GM21515 (cell line): ENCODE results near the gene RHEX.
"Not testable (repeated sequence)": the region's sequence is repeated elsewhere in the genome, so short reads cannot be mapped to it uniquely, and the experiment has no call there.

Source experiments
- ATAC-seq: cut with Tn5 transposase; IDR thresholded peaks from one replicate; pipeline ENCODE4 v1.9.1; 2021; ENCODE audit not compliant: unreplicated experiment

RHEX gene

DNA sequence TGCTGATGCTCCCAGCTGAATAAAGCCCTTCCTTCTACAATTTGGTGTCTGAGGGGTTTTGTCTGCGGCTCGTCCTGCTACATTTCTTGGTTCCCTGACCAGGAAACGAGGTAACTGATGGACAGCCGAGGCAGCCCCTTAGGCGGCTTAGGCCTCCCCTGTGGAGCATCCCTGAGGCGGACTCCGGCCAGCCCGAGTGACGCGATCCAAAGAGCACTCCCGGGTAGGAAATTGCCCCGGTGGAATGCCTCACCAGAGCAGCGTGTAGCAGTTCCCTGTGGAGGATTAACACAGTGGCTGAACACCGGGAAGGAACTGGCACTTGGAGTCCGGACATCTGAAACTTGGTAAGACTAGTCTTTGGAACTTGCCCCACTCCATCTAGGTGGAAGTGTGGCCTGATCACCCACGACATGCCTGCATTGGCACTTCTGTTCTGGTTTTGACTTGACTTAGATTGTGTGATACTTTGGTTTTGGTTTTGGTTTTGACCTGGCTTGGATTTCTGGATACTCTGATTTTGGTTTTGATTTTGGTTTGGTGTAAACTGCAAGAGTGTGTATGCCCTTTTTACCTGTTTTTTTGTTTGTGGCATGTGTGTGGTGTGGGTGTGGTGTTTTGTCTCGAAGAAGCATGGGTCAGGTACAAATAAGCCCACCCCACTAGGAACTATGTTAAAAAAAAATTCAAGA lies at the start of gene RHEX:
Gene RHEX, plus strand, starts transcription at position 255 of the 692 bp plus-strand sequence. CDS start 44,656 bp downstream, outside the sequence.
- ATAC-seq = not testable (repeated sequence)

DNA sequence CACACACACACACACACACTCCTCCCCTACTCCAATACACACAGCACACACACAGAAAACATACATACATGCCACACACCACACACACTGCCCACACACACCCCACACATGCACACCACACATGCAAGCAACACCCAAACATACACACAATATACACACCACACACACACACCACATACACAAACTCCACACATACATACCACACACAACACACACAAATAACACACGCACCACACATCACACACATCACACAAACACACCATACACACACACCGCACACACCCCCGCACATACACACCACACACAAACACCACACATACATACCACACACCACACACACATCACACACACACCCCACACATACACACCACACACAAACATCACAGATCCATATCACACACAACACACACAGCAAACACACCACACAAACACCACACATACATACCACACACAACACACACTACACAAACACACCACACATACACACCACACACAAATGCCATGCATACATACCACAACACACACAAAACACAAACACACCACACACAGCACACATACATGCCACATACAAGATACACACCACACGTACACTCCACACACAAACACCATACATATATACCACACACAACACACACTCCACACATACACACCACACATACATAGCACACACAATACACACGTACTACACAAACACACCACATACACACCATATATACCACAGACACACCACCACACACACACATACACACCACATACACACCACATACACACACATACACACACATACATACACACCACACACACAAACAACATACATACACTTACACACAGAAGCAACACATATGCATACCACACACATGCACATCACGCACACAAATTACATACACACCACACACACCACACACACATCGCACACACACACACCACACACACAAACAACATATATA lies 48.8 kb upstream of the RHEX start:
- ATAC-seq = no peak

DNA sequence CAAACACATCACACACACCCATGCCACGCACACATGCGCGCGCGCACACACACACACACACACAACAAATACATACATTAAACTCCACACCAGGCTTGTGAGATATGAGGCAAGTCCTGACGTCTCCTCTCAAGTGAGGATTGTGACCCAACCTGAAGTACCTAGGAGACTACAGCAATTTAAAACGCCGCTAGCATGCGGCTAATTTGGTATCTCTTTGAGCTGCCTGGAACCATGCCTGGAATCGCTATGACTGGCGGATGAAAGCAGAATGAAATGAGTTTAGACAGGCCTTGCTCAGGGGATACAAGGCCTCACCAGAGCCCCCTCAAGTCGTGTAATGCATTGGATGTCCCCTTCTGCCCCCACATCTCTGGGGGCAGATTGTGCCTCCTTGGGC lies 48.1 kb upstream of the RHEX start:
- ATAC-seq = no peak

DNA sequence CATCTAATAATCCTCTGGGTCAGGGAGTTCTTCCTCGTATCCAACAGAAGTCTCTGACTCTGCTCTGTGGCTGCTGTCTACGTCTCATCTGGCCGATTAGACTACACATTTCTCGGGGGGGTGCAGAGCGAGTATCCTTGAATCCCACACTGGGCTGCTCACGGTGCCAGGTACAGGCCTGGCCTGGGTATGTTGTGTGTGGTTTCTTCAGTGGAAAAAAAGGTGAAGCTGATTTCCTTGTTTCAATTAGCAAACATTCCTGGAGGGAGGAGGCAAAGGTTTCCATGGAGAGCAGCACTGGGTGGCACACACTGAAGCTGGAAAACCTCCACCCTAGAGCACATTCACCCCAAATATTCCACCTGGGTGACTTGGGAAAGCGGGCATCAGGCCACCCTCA lies 47.7 kb upstream of the RHEX start:
- ATAC-seq = no peak

DNA sequence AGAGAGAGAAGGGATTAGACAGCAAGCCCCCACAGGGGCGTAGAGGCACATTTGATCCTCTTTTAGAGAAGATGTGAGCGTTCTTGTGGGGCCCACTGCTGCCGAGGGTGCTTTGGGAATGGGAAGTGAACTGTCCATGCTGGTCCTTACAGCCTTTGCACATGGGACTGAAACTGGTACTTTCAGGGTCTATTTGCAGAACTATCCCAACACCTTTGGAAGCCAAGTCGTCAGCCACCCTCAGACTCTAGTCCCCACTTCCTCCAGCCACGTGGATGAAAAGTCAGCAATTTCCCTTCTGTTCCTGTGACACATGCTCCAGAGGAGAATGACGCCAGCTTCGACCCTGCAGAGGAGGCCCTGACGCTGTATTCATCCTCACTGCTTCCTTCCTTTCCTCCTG lies 47.2 kb upstream of the RHEX start:
- no peak for ATAC-seq

DNA sequence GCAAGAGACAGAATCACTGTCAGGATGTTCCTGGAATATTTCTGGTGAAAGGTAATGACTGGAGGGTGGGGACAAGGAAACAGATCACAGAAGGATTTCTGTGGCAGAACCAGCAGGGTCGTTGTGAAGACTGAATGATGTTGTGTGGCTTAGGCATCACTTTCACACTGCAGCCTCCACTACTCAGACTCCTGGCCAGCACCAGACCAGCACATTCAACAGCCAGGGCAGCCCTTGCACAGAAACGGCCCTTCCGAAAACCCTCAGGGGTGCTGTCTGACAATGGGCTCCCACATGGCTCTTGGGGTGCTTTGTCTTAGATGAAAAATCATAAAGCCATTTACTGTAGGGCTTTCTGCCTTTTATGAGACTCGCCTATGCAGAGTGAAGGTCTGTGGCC lies 46.0 kb upstream of the RHEX start:
- no peak for ATAC-seq

DNA sequence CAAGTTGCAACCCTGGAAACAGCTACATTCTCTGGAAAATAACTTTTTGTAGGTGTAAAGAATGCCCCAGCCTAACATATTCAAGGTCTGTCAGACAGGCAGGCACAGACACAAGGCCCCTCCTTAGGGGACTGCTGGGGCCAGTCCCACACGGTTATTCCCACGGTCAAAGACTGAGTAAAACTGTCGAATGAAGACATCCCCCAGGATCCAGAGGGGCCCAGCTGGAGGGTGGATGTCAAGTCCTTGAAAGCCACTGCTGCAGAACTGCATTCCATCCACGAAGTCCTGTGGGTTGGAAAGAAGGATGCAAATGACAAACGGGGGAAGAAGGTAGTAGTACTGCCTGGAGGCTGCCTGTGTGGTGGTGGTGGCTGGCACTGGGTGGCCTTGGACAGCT lies 42.9 kb upstream of the RHEX start:
- ATAC-seq = no peak

DNA sequence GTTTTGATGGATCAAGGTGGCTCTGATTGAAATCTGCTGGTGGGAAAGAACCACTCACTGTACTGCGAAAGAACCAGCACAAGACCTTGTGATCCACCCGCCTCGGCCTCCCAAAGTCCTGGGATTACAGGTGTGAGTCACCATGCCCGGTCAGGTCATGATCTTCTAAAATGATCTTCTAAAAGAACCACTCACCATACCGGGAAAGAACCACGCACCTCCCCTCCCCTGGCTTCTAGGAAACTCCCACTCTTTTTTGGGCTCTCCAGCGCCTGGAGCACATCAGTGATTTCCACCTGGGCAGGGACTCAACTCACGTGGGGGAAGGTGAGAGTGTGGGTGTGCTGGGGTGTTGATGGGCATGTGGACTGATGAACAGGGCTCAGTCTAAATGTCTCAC lies 41.9 kb upstream of the RHEX start:
- ATAC-seq = no peak

GRCh38 chr1:206012086-206012859 lies 40.7 kb upstream of the RHEX start:
- ATAC-seq = peak; percentile 95

GRCh38 chr1:206013026-206013795 lies 39.8 kb upstream of the RHEX start:
- no peak for ATAC-seq

GRCh38 chr1:206014601-206015000 lies 38.4 kb upstream of the RHEX start:
- ATAC-seq = no peak

DNA sequence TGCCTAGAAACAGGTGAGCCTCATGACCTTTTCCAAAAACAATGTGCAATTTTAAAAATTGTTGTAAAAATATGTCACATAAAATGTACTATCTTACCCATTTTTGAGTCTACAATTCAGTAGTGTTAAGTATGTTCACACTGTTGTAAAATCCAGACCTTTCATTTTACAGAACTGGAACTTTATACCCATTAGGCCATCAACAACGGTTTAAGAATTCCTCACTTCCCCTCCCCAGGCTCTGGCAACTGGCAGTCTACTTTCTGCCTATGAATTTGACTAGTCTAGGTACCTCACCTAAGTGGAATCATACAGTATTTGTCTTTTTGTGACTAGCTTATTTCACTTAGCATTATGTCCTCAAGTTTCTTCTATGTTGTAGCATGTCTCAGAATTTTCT lies 37.9 kb upstream of the RHEX start:
- no peak for ATAC-seq

- ATAC-seq = no peak
Measured at GRCh38 chr1:206020393-206021007, 32.5 kb upstream of the RHEX start.

DNA sequence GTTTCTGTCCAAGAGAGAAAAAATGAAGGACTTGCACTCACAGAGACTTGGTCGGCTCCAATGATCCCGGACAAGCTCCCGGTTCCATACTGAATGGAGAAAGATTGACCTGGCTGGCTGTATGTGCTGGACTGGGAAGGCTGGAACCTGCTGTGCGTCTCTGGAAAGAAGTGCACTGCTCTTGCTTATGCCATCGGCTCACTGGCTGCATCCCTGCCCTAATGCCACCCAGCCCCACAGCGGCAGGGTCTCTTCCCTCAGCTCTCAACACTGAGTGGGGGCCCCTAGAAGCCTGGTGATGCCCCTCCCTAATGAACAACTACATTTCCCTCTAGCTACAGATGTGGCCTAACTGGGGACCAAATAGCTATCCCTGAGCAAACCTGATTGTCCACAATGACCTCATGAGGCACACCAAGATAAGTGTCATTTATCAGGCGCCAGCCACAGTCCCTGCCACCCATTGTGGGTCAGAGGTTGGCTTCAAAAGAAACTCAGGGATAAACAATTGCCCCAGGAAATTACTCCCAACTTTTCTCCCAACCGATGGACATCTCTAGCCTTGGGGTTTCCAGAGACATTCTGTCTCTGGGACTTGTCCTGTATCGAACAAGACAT lies 31.9 kb upstream of the RHEX start:
- no peak for ATAC-seq

- no peak for ATAC-seq
Measured at GRCh38 chr1:206021626-206022365, 31.2 kb upstream of the RHEX start.

- no peak for ATAC-seq
Measured at GRCh38 chr1:206022766-206023165, 30.2 kb upstream of the RHEX start.

GRCh38 chr1:206023695-206024094 lies 29.3 kb upstream of the RHEX start, which contains the start of gene CTSE:
Gene CTSE, minus strand, starts transcription at chr1:206023895. Its CDS starts 104 bp downstream, at chr1:206023791.
- ATAC-seq = no peak

GRCh38 chr1:206025283-206025820 lies 27.6 kb upstream of the RHEX start:
- no peak for ATAC-seq

- no peak for ATAC-seq
Measured at GRCh38 chr1:206029484-206029883, 23.5 kb upstream of the RHEX start.
